Left ventricle myocardium inferior (tissue), 1 donor: ENCODE measurements around the gene GPBAR1. TPM values are rescaled to one million over a fixed set of nuclear protein-coding genes. Genes with fewer than 3 reads are reported as not detected.

Source experiments
- DNase-seq: peaks from one replicate; pipeline ENCODE4 v3.0.0-alpha.2; 2020
- H3K27ac ChIP-seq: fragments of 200-600 bp; replicated peaks from 2 replicates; pipeline ENCODE4 v1.8.0; 2021
- H3K27me3 ChIP-seq: fragments of 200-600 bp; 2 replicates; pipeline ENCODE4 v1.8.0; 2021; ENCODE audit warnings: low read depth
- H3K36me3 ChIP-seq: fragments of 200-600 bp; 2 replicates; pipeline ENCODE4 v1.8.0; 2021
- H3K4me1 ChIP-seq: fragments of 200-600 bp; 2 replicates; pipeline ENCODE4 v1.8.0; 2021
- H3K4me3 ChIP-seq: fragments of 200-600 bp; 2 replicates; pipeline ENCODE4 v1.8.0; 2021; ENCODE audit warnings: mild to moderate bottlenecking, moderate library complexity
- H3K9me3 ChIP-seq: fragments of 200-600 bp; replicated peaks from 2 replicates; pipeline ENCODE4 v1.8.0; 2021
- intact Hi-C: fragments of 100-400 bp; cut with micrococcal nuclease; formaldehyde crosslinking; loops from one replicate; pipeline ENCODE4 v1.11.0; 2022
- total RNA-seq: library from RNA; stranded (reverse); fragmentation: NEBNext Ultra II Directional; extraction: Animal tissue kit (Norgen Biotek cat#: 25700); gene quantifications from one replicate; pipeline ENCODE4 v1.2.1, GENCODE V29; 2021
- TF ChIP-seq, protein P1 (sequence below): fragments of 200-600 bp; IDR thresholded peaks from 2 replicates; pipeline ENCODE4 v1.8.0; 2021; ENCODE audit warnings: antibody characterized with exemption, mild to moderate bottlenecking, borderline replicate concordance
- donor health status: DM: no; HTN: yes; CAD: no; lungs with severe emphysema.

Gene GPBAR1
- total RNA-seq, 1 donor from 2014 or later, result 1.5 TPM

DNA sequence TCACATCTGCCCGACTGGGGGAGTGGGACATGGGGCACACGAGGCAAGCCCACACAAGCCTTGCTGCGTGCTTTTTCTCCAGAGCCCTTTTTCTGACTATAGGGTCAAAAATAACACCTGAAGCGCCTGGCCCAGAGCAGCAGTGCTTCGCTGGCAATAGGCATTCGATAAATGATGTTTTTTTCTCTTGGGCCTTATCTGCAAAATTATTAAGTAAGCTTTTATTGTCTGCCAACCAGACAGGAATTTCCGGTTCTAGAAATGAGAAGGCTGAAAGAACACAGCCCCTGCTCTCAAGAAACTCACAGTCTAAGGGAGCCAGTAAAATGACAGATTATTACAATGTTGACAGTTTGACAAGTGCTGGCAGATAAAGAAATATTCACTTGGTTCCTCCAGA, 34.2 kb downstream of the GPBAR1 start:
- TF ChIP-seq, protein P1, sequence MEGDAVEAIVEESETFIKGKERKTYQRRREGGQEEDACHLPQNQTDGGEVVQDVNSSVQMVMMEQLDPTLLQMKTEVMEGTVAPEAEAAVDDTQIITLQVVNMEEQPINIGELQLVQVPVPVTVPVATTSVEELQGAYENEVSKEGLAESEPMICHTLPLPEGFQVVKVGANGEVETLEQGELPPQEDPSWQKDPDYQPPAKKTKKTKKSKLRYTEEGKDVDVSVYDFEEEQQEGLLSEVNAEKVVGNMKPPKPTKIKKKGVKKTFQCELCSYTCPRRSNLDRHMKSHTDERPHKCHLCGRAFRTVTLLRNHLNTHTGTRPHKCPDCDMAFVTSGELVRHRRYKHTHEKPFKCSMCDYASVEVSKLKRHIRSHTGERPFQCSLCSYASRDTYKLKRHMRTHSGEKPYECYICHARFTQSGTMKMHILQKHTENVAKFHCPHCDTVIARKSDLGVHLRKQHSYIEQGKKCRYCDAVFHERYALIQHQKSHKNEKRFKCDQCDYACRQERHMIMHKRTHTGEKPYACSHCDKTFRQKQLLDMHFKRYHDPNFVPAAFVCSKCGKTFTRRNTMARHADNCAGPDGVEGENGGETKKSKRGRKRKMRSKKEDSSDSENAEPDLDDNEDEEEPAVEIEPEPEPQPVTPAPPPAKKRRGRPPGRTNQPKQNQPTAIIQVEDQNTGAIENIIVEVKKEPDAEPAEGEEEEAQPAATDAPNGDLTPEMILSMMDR, result no peak
- Histone ChIP-seq H3K27ac (peak overlapping the region; percentile 4), H3K36me3 (no peaks in the 10 kb centered on the region), H3K27me3 (no peaks in the 10 kb centered on the region), H3K4me1 (peaks cover 46% of the 10 kb centered on the region), H3K4me3 (no peak overlapping the region), H3K9me3 (no peaks in the 10 kb centered on the region)
- DNase-seq, result no peak
- intact Hi-C loops, result loop anchor here (10.0 kb wide), 1 partner anchor 100 kb away; the partner anchor contains the start of gene CTDSP1

- DNase-seq, result no peak
- H3K27ac ChIP-seq, result no peak overlapping the region
- no peaks in the 10 kb centered on the region for H3K9me3 ChIP-seq
- TF ChIP-seq, protein P1, result no peak
- intact Hi-C loops, result loop anchor here (10.0 kb wide), 1 partner anchor 99 kb away; the partner anchor contains the start of gene CTDSP1
- H3K36me3 ChIP-seq, result no peaks in the 10 kb centered on the region
- no peaks in the 10 kb centered on the region for H3K27me3 ChIP-seq
- peaks cover 34% of the 10 kb centered on the region for H3K4me1 ChIP-seq
- no peak overlapping the region for H3K4me3 ChIP-seq
Observed at GRCh38 chr2:218296200-218296599, 35.4 kb downstream of the GPBAR1 start.

DNA sequence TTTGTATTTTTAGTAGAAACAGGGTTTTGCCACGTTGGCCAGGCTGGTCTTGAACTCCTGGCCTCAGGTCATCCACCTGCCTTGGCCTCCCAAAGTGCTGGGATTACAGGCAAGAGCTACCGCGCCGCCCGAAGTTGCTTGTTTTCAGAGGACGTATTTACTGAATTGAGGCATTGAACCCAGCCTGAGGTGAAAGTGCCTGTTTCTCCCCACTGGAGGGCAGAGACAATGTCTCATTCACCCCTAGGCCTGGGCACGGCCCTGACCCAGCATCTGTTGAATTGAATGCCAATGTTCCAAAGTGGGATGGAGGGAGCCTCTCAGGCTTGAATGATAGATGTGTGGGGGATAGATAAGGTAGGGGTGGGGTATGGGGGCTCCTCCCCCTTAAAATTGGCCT, 36.0 kb downstream of the GPBAR1 start:
- intact Hi-C loops, result loop anchor here (10.0 kb wide), 1 partner anchor 98 kb away; the partner anchor contains the start of gene CTDSP1
- TF ChIP-seq, protein P1, result no peak
- Histone ChIP-seq H3K9me3 (no peaks in the 10 kb centered on the region), H3K36me3 (no peaks in the 10 kb centered on the region), H3K4me1 (peaks cover 29% of the 10 kb centered on the region), H3K27ac (no peak overlapping the region), H3K4me3 (no peak overlapping the region), H3K27me3 (no peaks in the 10 kb centered on the region)
- DNase-seq, result no peak

DNA sequence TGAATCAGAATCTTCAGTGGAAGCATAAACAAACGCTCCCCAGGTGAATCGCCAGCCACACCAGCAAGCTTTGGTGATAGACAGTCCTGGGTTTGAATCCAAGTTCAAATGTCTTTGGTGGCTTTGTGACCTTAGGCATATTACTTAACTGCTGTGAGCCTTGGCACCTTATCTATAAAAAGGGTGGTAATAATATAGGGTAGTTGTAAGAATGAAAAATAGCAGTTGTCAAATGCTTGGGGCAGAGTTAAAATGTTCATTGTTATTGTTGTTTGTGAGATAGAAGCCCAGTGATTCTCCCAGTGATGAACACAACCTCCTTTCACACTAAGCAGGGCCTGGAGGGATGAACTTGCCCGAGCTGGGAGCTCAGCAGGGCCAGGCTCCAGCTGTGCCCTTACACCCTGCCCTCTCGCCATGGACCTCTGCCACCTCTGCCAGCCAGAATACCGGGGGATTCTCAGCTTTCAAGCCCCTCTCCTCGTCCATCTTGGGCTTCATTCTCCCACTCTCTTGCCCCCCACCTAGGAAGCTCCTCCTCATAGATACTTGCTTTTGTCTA, 37.6 kb downstream of the GPBAR1 start:
- Histone ChIP-seq H3K36me3 (no peaks in the 10 kb centered on the region), H3K27me3 (no peaks in the 10 kb centered on the region), H3K4me3 (no peak overlapping the region), H3K27ac (no peak overlapping the region), H3K4me1 (peaks cover 16% of the 10 kb centered on the region), H3K9me3 (no peaks in the 10 kb centered on the region)
- TF ChIP-seq, protein P1, result no peak
- intact Hi-C loops, result loop anchor here (10.0 kb wide), 1 partner anchor 96 kb away; the partner anchor contains the start of gene CTDSP1
- DNase-seq, result no peak

- intact Hi-C loops, result loop anchor here (2.0 to 5.0 kb wide), 2 partner anchors 57 to 167 kb away; partner anchors contain the start of gene CATIP
Observed at GRCh38 chr2:218300141-218300540, 39.3 kb downstream of the GPBAR1 start.

More at GRCh38 chr2:218300141-218300540, 39.3 kb downstream of the GPBAR1 start:
- TF ChIP-seq, protein P1, result no peak
- Histone ChIP-seq H3K4me1 (peaks cover 2% of the 10 kb centered on the region), H3K9me3 (no peaks in the 10 kb centered on the region), H3K36me3 (no peaks in the 10 kb centered on the region), H3K27ac (no peak overlapping the region), H3K27me3 (no peaks in the 10 kb centered on the region), H3K4me3 (no peak overlapping the region)
- DNase-seq, result no peak
